ENCODE measurements around the gene SYCP3. TPM values are rescaled to one million over a fixed set of nuclear protein-coding genes. Genes with fewer than 3 reads are reported as not detected.
"Not testable (repeated sequence)": the region's sequence is repeated elsewhere in the genome, so short reads cannot be mapped to it uniquely, and the experiment has no call there.

Gene SYCP3
- total RNA-seq, 2 donors from 2014 or later = 0.15 to 0.20 TPM

DNA sequence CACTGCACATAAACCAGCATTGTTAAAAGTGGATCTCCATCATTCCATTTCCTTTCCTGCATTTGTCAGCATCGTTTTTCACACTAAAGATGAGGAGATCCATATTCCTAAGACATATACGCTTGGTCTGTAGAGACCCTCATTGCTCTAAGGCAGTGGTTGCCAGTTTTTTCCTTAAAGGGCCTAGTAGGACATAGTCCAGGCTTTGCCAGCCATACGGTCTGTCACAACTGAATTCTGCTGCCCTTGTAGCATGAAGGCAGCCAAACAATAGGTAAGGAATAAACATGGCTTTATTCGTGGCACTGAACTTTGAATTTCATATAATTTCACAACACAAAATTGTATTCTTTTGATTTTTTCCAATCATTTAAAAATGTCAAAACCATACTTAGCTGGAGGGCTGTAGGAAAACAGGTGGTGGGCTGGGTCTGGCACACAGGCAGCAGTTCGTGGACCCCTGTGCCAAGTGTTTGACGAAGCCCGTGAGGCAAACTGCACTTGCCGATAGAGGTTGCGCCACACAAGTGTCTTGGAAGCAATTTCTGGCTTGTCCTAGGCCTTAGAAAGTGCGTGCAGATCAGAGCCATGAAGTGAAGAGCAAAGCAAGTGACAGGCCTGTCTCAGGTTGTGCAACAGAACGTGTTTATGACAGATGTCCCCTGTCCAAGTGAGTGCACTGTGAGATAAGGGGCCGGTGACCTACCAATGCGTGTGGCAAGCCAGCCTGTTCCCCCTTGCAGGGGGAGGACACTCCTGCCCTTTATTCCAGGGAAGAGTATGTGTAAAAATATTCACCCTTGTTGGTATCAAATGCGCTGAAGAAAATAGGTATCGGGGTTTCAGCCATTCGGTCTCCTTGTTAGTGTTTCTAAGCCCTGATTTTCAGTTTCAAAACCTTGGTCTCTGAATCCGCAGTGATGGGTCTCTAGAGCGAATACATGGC, 42.7 kb downstream of the SYCP3 start:
- ATAC-seq (peak; percentile 54), DNase-seq (peak; percentile 40 to 68)
- intact Hi-C loops (cut with DNase I, micrococcal nuclease) = no loop called here

DNA sequence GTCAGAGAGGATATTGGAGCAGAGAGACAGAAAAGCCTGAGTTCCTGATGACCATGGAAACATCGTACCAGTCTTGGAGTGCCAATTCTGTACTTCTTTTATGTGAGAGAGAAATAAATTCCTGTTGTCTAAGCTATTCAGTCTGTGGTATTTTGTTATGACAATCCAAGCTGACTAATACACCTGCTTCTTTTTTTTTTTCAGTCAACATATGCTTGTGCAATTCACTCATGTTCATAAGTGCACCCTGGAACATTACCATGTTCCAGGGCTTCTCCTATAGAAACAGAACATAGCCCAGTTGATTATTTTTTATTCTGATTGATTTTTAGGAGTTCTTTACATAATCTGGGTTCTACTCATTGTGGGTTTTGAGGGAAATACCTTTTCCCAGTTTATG, 43.6 kb downstream of the SYCP3 start:
- no peak for ATAC-seq
- DNase-seq = no peak
- intact Hi-C loops (cut with DNase I, micrococcal nuclease) = no loop called here

DNA sequence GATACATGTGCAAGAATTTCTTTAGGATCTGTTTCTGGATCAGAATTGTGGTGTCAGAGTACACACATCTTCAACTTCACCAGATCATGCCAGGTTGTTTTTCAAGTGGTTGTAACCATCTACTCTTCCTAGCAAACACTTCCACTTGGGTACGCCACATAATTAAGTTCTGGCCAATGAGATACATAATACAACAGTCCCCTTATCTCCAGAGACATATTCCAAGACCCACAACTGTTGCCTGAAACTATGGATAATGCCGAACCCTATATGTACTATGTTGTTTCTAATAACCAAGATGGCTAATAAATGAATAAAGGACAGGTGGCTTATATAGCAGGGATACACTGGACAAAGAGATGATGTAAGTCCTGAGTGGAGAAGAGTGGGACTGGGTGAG, 44.3 kb downstream of the SYCP3 start:
- intact Hi-C loops (cut with DNase I, micrococcal nuclease) = no loop called here
- no peak for ATAC-seq
- no peak for DNase-seq

- DNase-seq (no peak), ATAC-seq (no peak)
- intact Hi-C loops (cut with DNase I, micrococcal nuclease) = no loop called here
These were observed 44.9 kb downstream of the SYCP3 start for GRCh38 chr12:101694297-101694848.

DNA sequence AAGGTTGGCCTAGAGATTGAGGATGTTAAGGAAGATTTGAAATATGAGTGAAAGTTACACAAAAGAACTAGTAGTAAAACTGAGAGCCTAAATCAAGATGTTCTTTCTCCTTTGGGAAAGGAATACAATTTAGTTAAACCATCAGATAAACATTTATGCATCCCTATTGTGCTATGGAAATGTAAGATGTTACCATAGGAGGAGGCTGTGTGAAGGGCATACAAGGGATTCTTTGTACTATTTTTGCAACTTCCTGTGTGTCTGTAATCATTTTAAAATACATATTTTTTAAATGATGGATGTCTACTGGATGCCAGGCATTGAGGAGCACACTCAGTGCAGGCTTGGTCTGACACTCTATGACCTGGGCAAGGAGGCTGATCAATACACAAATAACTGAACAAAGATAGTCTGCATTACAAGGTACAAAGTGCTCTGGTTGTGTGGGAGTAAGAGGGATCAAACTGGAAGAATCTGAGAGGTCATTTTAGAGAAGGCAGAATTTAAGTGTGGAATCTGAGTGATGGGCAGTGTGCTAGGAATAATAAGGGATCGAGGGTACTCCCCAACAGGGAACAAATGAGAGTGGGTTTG, 47.7 kb downstream of the SYCP3 start:
- intact Hi-C loops (cut with DNase I, micrococcal nuclease) = no loop called here
- no peak for ATAC-seq
- no peak for DNase-seq

DNA sequence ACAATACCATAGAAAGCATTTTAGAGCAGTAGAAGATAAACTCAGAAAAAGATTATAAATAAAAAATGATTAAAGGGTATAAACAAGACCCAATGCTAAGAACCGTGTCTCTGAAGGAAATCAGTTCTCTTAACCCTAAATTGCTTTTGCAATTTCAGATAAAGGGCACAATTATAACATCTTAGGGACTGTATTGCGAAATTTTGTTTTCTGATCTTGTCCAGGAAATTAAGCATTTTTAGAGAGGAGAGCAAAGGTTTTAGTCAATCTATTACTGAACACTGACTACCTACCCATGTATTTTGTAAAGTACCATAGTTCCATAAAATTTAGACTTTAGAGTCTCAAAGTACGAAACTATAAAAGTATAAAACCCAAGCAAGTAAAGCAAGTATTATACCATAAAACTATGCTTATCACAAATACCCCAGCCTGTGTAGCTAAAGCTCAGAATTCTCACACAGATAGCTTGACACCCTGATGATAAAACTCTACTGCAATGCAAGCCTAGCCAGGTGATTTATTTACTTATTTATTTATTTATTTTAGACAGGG, 48.6 kb downstream of the SYCP3 start:
- ATAC-seq (peak; percentile 90), DNase-seq (no peak)
- intact Hi-C loops (cut with DNase I, micrococcal nuclease) = no loop called here

DNA sequence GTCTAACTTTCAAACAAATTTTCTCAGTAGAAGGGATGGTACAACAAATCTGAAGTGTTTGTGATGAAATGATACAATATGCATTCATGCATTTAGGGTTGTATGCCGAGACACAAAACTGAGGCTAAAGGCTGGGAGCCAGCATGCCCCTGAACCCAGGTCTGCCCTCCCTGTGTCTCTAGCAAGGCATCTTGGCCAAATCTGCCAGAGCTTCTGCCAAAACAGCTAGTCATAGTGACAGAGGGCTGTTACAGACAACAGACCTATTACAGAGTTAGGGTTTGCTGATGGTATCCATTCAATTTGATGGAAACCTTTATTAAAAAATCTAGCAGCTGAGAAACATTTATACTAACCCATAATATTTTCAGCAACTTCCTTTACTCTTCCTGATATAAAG, 53.1 kb downstream of the SYCP3 start:
- intact Hi-C loops (cut with DNase I, micrococcal nuclease) = no loop called here
- ATAC-seq (no peak), DNase-seq (no peak)

DNA sequence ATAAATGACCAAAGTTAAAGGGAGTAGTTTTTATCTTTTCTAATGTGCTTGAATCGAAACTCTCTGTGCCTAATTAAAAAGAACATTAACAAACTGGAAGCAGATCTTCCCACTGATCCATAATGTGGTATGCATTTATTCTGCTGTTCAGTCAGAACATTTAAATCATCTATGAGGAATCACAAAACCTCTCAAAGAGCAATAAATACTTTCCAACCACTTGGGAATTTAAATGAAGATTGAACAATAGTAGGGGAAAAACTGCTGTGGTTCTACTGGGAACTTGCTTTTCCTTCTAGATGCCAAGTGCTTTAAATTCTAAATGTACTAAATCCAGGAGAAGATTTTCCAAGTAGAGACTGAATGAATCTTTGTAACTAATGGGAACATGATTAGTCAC, 54.2 kb downstream of the SYCP3 start:
- ATAC-seq = no peak
- DNase-seq = no peak
- intact Hi-C loops (cut with DNase I, micrococcal nuclease) = no loop called here

GRCh38 chr12:101681627-101682026, 57.6 kb downstream of the SYCP3 start:
- DNase-seq; intact Hi-C loops (cut with DNase I, micrococcal nuclease); ATAC-seq: not testable (repeated sequence)

DNA sequence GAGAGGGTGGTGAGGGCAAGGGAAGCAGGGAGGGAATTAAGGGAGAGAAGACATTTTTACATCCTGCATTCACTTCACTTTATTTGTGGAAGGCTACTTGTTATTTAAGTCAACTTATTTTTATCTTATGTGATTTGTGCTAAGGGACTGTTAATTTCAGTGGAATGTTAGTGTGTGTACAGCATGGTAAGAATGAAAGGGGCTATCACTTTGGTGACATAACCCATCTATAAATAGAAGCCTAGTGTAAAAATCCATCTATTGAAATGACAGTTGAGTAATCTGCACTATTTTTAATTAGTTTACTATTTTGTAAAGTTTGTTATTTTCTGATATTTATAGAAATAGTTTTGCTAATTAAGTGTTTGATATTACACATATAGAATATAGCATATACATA, 58.6 kb downstream of the SYCP3 start:
- ATAC-seq (no peak), DNase-seq (no peak)
- intact Hi-C loops (cut with DNase I, micrococcal nuclease) = no loop called here

- intact Hi-C loops (cut with DNase I, micrococcal nuclease) = no loop called here
- ATAC-seq (no peak), DNase-seq (no peak)
These were observed 59.0 kb downstream of the SYCP3 start for GRCh38 chr12:101680240-101680639.

Other genes with a start within 250 kb of the SYCP3 start
- 10 to 100 TPM; 17.3 to 24.8 TPM for gene MYBPC1, start 144.5 kb downstream of the SYCP3 start, total RNA-seq
- 100 to 1,000 TPM in 1 of 2 donors, 10 to 100 TPM in 1; 92.5 to 104 TPM for gene CHPT1, start 41.8 kb downstream of the SYCP3 start, total RNA-seq
- gene GNPTAB, start 91.5 kb upstream of the SYCP3 start, total RNA-seq = 10 to 100 TPM; 90.2 to 95.1 TPM
- gene DRAM1, start 138.1 kb upstream of the SYCP3 start, total RNA-seq = 1 to 10 TPM; 5.3 to 6.4 TPM

Measured in left colon (tissue), 2 donors.